CD14-positive monocyte (primary cell): Measurements from ENCODE around the gene SH3GLB2. TPM values are rescaled to one million over a fixed set of nuclear protein-coding genes. Genes with fewer than 3 reads are reported as not detected.
A peak's percentile ranks its signal among the peaks of the same experiment; 100 is the strongest.

Experiments
- DNase-seq, 3 donors: peaks; one replicate each; pipeline ENCODE4 v3.0.0-alpha.2; 2011 to 2022
- H2AFZ ChIP-seq: 2 replicates; pipeline ENCODE4 v1.6.0; 2012; ENCODE audit warnings: mild to moderate bottlenecking, low read depth, low read length, inconsistent platforms; ENCODE audit not compliant: insufficient read depth, poor library complexity, severe bottlenecking
- H3K27ac ChIP-seq, 2 donors: 1 replicate in 1 of 2; 2 replicates in 1 of 2; pipeline ENCODE4 v1.5.1; 2012 to 2013; ENCODE audit warnings: low read length in 2 of 2, control low read depth in 1 of 2, inconsistent platforms in 1 of 2, low read depth in 1 of 2, mild to moderate bottlenecking in 1 of 2
- H3K27me3 ChIP-seq, 2 donors: one replicate each; pipeline versions ENCODE4 v1.6.0 to v1.6.1; 2011 to 2013; ENCODE audit warnings: low read length in 2 of 2; ENCODE audit not compliant: control insufficient read depth in 2 of 2, insufficient read depth in 2 of 2
- H3K36me3 ChIP-seq, 2 donors: replicated peaks in 1 of 2; 1 replicate in 1 of 2; 2 replicates in 1 of 2; pipeline versions ENCODE4 v1.5.1 to v1.6.1; 2012 to 2013; ENCODE audit warnings: low read length in 2 of 2, control low read depth in 1 of 2, inconsistent platforms in 1 of 2, mild to moderate bottlenecking in 1 of 2; ENCODE audit not compliant: insufficient read depth in 2 of 2, control insufficient read depth in 1 of 2
- H3K4me1 ChIP-seq, 2 donors: 1 replicate in 1 of 2; 2 replicates in 1 of 2; pipeline versions ENCODE4 v1.5.1 to v1.6.1; 2012 to 2013; ENCODE audit warnings: low read length in 2 of 2, control low read depth in 1 of 2, inconsistent platforms in 1 of 2, mild to moderate bottlenecking in 1 of 2, moderate library complexity in 1 of 2; ENCODE audit not compliant: insufficient read depth in 2 of 2, control insufficient read depth in 1 of 2
- H3K4me2 ChIP-seq: replicated peaks from 2 replicates; pipeline ENCODE3; 2012; ENCODE audit warnings: low read length, moderate library complexity, mild to moderate bottlenecking; ENCODE audit not compliant: poor library complexity, severe bottlenecking; ENCODE audit errors: extremely low read depth
- H3K4me3 ChIP-seq, 3 experiments: fragments of 200-600 bp in 1 of 3; sonication (generic) in 1 of 3; replicated peaks in 1 of 3; 1 replicate in 2 of 3; 2 replicates in 1 of 3; pipeline ENCODE4 v1.5.1; 2011 to 2013; ENCODE audit warnings: low read length in 3 of 3, mild to moderate bottlenecking in 3 of 3, control low read depth in 2 of 3, low read depth in 2 of 3, inconsistent platforms in 1 of 3, moderate library complexity in 1 of 3
- H3K79me2 ChIP-seq: 2 replicates; pipeline ENCODE4 v1.6.0; 2012; ENCODE audit warnings: mild to moderate bottlenecking, control low read depth, inconsistent platforms, low read length, moderate library complexity; ENCODE audit not compliant: insufficient read depth
- H3K9ac ChIP-seq: 2 replicates; pipeline ENCODE4 v1.6.0; 2017; ENCODE audit warnings: low read length, mild to moderate bottlenecking; ENCODE audit not compliant: insufficient read depth, poor library complexity, severe bottlenecking
- H3K9me3 ChIP-seq, 2 donors: replicated peaks in 1 of 2; 1 replicate in 1 of 2; 2 replicates in 1 of 2; pipeline versions ENCODE4 v1.5.1 to v1.6.1; 2012 to 2013; ENCODE audit warnings: low read length in 2 of 2, control low read depth in 1 of 2; ENCODE audit not compliant: control insufficient read depth in 1 of 2, insufficient read depth in 1 of 2
- H4K20me1 ChIP-seq: 2 replicates; pipeline ENCODE4 v1.6.0; 2012; ENCODE audit warnings: mild to moderate bottlenecking, low read length, control low read depth, moderate library complexity; ENCODE audit not compliant: insufficient read depth
- H3K27ac Mint-ChIP-seq, 7 donors: one replicate each; pipeline ENCODE4 v1.8.0; 2020; ENCODE audit warnings: mild to moderate bottlenecking in 7 of 7, mixed read lengths in 7 of 7, moderate library complexity in 6 of 7, inconsistent platforms in 2 of 7
- H3K27me3 Mint-ChIP-seq, 3 donors: one replicate each; pipeline ENCODE4 v1.8.0; 2021 to 2022; ENCODE audit warnings: low read depth in 3 of 3, mild to moderate bottlenecking in 3 of 3, mixed read lengths in 3 of 3, moderate library complexity in 3 of 3, inconsistent platforms in 1 of 3
- H3K36me3 Mint-ChIP-seq, 2 donors: one replicate each; pipeline ENCODE4 v1.8.0; 2020; ENCODE audit warnings: mixed read lengths in 2 of 2, inconsistent platforms in 1 of 2, mild to moderate bottlenecking in 1 of 2
- H3K4me1 Mint-ChIP-seq: one replicate; pipeline ENCODE4 v1.8.0; 2020; ENCODE audit warnings: mild to moderate bottlenecking, mixed read lengths
- H3K4me3 Mint-ChIP-seq, 2 donors: one replicate each; pipeline ENCODE4 v1.8.0; 2020; ENCODE audit warnings: mild to moderate bottlenecking in 2 of 2, mixed read lengths in 2 of 2, moderate library complexity in 1 of 2
- H3K9me3 Mint-ChIP-seq, 7 donors: one replicate each; pipeline ENCODE4 v1.8.0; 2020 to 2022; ENCODE audit warnings: mixed read lengths in 7 of 7, mild to moderate bottlenecking in 6 of 7, moderate library complexity in 6 of 7, inconsistent platforms in 2 of 7
- WGBS: methylation state at CpG from one replicate; pipeline ENCODE4 v1.1.5; 2013; ENCODE audit warnings: missing lambda C conversion rate; ENCODE audit not compliant: insufficient coverage; 5-methylcytosine and 5-hydroxymethylcytosine counted together
- intact Hi-C, 2 donors: fragments of 100-400 bp; cut with micrococcal nuclease; formaldehyde crosslinking; loops; one replicate each; pipeline versions ENCODE4 v1.15.0 to v1.15.1; 2023
- polyA plus RNA-seq, 3 donors: library from polyadenylated mRNA; depleted of rRNA in 1 of 3; unstranded in 2 of 3; stranded (reverse) in 1 of 3; fragments of 300-500 nt in 2 of 3; fragments of >200 nt in 1 of 3; fragmentation: Illumina TruSeq in 2 of 3; gene quantifications; 1 replicate in 2 of 3; 2 replicates in 1 of 3; pipeline ENCODE4 v1.2.3, GENCODE V29; 2012 to 2021
- TF ChIP-seq, protein P1 (sequence below): fragments of 200-600 bp; IDR thresholded peaks from one replicate; pipeline ENCODE4 v1.8.0; 2022; ENCODE audit warnings: antibody characterized with exemption, mild to moderate bottlenecking

Gene SH3GLB2
- polyA plus RNA-seq, 3 donors: 8.0 to 77.0 (median 25.9) TPM

DNA sequence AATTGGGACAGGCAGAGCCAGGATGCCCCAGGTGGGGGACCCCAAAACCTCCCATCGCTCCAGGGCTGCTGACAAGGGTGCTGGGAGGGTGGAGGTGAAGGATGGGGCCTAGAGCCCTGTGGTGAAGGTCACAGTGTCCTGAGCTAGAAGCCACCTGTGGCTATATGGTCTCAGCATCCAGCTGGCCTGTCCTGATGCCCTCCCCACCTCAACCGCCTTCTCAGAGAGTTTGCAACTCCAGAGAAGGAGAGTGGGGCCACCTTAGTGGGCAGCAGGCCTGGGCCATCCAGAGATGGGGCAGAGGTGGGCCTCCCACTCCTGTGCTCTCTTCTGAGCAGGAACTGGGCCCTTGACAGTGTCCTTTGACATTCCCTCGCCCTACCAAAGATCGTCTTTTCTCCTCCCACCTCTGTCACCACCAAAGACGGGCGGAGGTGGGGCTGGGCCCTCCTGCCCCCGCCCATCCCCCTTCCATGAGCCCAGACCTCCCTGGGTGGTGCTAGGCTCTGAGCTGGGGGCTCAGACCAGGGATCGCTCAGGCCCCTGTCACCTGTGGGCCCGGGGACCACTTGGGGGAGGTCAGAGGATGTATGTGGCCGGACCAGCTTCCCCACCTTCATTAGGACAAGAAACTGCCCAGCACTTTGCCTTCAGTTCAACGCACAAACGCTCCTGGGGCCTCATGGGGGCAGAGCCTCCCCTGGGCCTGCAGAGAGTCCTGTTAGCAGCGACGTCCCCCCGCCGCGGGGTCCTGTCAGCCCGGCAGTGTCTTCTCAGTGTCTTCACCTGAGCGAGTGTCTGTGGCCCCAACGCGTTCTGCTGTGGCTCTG is 42.8 kb upstream of the SH3GLB2 start:
- Histone ChIP-seq H3K9me3 (no peaks in the 10 kb centered on the region), H4K20me1 (no peaks in the 10 kb centered on the region), H3K27ac (no peak overlapping the region), H3K36me3 (peaks cover 23 to 28% of the 10 kb centered on the region in 2 donors), H3K4me1 (peaks cover 18 to 20% of the 10 kb centered on the region in 2 donors), H3K79me2 (no peaks in the 10 kb centered on the region), H3K27me3 (no peaks in the 10 kb centered on the region), H3K4me2 (no peak overlapping the region), H2AFZ (no peak overlapping the region), H3K4me3 (no peak overlapping the region), H3K9ac (no peak overlapping the region)
- TF ChIP-seq, protein P1, sequence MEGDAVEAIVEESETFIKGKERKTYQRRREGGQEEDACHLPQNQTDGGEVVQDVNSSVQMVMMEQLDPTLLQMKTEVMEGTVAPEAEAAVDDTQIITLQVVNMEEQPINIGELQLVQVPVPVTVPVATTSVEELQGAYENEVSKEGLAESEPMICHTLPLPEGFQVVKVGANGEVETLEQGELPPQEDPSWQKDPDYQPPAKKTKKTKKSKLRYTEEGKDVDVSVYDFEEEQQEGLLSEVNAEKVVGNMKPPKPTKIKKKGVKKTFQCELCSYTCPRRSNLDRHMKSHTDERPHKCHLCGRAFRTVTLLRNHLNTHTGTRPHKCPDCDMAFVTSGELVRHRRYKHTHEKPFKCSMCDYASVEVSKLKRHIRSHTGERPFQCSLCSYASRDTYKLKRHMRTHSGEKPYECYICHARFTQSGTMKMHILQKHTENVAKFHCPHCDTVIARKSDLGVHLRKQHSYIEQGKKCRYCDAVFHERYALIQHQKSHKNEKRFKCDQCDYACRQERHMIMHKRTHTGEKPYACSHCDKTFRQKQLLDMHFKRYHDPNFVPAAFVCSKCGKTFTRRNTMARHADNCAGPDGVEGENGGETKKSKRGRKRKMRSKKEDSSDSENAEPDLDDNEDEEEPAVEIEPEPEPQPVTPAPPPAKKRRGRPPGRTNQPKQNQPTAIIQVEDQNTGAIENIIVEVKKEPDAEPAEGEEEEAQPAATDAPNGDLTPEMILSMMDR: no peak
- Mint-ChIP-seq H3K9me3 (peaks cover 0 to 3% (median 0%) of the 10 kb centered on the region in 7 donors), H3K4me1 (peaks cover 21% of the 10 kb centered on the region), H3K36me3 (peaks cover 15 to 43% of the 10 kb centered on the region in 2 donors), H3K27ac (peak overlapping the region in 2 of 7 donors; percentile 71 to 78), H3K4me3 (no peak overlapping the region), H3K27me3 (peaks cover 0 to 2% (median 0%) of the 10 kb centered on the region in 3 donors)
- intact Hi-C loops: no loop called here
- 86% methylated on average over 18 of the region's 21 CpGs for WGBS
- peak in 1 of 3 donors; percentile 2 for DNase-seq

DNA sequence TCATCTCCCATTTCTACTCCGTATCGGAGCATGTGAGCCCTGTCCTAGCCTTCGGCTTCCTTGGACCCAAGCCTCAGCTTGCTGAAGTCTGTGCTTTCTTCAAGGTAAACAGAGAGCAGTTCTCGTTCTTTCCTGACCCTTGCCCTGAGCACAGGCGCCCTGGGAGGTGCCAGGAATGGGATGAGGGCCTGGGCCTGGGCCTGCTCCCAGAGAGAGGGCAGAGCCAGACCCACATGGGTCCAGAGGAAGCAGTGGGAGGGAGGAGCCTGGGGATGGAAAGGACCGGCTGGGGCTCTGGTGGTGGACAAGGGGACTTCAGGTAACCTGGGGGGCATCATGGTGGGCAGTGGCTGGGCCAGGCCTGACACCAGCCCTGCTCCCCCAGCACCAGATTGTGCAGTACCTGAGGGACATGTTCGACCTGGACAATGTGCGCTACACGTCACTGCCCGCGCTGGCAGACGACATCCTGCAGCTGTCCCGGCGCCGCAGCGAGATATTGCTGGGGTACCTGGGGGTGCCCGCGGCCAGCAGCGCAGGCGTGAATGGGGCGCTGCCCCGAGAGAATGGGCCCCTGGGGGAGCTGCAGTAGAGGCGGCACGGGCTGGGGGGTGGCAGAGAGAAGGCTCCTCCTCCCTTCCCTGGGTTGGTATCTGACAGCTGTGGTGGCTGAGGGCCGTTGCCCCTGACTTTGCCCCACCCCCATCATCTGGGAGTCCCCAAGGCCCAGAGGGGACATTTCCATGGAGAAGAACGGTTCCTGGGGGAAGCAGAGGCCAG is 41.9 kb upstream of the SH3GLB2 start:
- H3K36me3 Mint-ChIP-seq: peaks cover 20 to 52% of the 10 kb centered on the region in 2 donors
- Histone ChIP-seq H4K20me1 (no peaks in the 10 kb centered on the region), H3K4me3 (no peak overlapping the region), H3K9me3 (no peaks in the 10 kb centered on the region), H3K4me1 (peaks cover 18 to 20% of the 10 kb centered on the region in 2 donors), H3K9ac (peak overlapping the region; percentile 58), H3K36me3 (peaks cover 32 to 35% of the 10 kb centered on the region in 2 donors), H3K27me3 (no peaks in the 10 kb centered on the region), H3K79me2 (no peaks in the 10 kb centered on the region), H3K27ac (peak overlapping the region; percentile 63 to 65), H2AFZ (no peak overlapping the region), H3K4me2 (peak overlapping the region; percentile 70)
- peaks cover 0 to 3% (median 0%) of the 10 kb centered on the region in 7 donors for H3K9me3 Mint-ChIP-seq
- H3K4me3 Mint-ChIP-seq: no peak overlapping the region
- intact Hi-C loops: no loop called here
- DNase-seq: peak in 1 of 3 donors; percentile 5
- peaks cover 0 to 2% (median 0%) of the 10 kb centered on the region in 3 donors for H3K27me3 Mint-ChIP-seq
- TF ChIP-seq, protein P1: no peak
- 82% methylated on average over 21 of the region's 26 CpGs for WGBS
- H3K4me1 Mint-ChIP-seq: peaks cover 21% of the 10 kb centered on the region
- H3K27ac Mint-ChIP-seq: peak overlapping the region in 6 of 7 donors; percentile 63 to 85 (median 78)
